ENCODE data around the gene TBCK.
A peak's percentile ranks its signal among the peaks of the same experiment; 100 is the strongest.

Gene TBCK

DNA sequence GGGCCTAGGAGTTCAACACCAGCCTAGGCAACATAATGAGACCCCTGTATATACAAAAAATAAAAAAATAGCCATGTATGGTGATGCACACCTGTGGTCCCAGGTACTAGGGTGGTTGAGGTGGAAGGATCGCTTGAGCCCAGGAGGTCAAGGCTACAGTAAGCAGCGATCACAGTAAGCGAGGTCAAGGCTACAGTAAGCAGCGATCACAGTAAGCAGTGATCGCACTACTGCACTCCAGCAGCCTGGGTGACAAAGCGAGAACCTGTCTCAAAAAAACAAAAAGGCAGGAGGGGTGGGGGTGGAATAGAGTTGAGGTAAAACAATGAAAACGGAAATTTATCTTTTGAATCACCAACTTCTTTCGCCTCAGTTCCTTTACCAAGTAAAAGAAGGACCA lies 29.4 kb downstream of the TBCK start:
- no peak for DNase-seq (ENCODE audit: low spot score)

DNA sequence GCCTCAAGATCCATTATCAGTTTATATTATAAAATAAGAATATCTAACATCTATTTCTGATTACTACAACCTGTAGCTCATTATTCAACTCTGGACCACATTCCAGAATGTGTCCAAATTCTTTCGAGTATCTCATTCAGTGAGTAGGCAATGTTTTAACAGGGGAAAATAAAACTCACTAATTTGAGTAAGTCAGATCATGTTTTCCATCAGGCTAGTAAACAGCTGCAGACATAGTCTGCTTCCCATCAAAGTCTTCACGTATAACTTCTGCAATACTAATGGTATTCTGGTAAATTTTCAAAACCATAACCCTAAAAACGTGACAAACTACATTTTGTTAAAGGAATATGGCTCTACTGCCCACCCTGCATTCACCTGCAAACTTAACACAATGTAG lies 31.8 kb downstream of the TBCK start:
- no peak for DNase-seq (ENCODE audit: low spot score)

DNA sequence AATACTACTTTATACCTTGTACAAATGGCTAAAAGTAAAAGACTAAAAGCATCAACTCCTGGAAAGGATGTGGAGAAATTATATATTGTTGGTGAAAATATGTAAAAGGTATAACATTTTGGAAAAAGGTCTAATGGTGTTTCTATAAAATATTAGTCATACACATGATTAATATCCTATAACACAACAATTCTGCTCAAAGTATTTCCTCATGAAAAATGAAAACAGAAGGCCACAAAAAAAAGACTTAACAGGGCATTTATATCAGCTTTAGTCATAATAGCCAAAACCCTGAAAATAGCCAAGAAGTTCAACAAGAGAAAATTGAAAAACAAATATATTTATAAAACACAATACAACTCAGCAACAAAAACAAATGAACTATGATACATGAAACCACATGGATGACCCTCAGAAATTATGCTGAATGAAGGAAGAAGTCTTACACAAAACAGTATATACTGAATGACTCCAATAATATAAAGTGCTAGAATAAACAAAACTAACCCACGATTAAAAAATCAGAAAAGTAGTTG lies 38.8 kb downstream of the TBCK start:
- DNase-seq (ENCODE audit: low spot score), result no peak

DNA sequence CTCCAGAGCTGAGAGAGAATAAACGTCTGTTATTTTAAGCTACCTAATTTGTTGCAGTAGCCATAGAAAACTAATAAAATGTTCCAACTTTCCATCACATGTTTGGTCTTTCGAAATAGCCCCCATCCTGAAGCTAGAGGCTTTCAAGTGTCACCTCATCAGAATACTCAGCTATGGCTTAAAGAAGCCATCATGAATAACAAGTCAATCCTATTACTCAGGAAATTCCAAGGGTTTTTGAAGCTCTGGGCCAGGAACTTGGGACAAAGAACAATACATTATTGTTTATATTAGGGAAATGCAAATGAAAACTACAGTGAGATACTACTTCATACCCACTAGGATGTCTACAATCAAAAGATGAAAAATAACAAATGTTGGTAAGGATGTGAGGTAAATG lies 42.2 kb downstream of the TBCK start:
- DNase-seq (ENCODE audit: low spot score), result no peak

DNA sequence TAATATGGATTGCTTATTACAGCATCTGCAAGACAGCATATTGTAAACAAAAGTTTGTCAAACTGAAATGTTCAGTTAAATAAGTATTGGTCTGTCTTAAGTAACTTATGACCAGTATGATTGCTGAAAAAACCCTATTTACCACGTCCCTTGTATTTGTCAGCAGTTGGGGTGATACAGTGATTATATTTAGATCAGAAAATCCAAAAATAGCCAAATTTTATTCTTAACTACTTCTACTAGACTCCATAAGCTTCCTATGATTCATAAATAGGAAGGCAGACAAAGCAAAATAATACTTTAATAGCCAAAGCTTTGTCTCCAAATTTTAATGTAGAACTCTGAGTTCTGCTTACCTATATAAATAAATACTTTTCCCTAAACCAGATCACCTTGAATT lies 45.3 kb downstream of the TBCK start:
- DNase-seq (ENCODE audit: low spot score), result no peak

DNA sequence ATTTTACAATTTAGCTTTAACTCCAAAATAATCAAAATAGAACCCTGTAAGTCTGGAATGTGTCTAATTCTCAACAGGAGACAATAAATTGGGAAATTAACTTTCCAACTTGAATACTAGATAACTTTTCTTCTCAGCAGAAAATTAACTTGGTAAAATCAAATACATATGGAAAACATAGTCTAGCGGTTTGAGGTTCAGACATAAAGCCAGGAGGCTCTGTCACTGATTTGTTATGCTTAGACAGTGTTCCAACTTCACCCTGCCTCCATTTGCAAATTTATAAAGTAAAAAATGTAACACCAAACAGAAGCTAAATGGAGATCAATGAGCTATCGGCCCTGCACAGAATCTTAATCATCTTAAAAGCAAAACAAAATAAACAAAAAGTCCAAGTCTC lies 46.3 kb downstream of the TBCK start:
- DNase-seq (ENCODE audit: low spot score), result no peak

DNA sequence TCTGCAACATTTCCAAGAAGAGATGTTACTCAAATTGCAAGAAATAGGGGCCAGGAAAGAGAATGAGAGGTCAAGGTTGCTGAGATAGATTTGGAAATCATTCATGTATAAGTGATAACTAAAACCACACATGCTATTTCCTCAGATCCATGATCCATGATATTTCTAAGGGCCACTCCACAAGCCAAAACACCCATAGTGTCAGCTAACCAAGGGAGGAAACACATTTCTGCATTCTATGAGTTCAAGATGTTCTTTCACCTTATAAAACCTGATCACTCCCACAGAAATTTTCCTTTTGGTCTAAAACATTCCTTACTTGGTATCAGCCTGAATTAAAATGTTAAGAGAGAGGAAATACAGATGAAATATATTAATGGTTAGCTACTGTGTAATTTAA lies 47.2 kb downstream of the TBCK start:
- DNase-seq (ENCODE audit: low spot score), result no peak

DNA sequence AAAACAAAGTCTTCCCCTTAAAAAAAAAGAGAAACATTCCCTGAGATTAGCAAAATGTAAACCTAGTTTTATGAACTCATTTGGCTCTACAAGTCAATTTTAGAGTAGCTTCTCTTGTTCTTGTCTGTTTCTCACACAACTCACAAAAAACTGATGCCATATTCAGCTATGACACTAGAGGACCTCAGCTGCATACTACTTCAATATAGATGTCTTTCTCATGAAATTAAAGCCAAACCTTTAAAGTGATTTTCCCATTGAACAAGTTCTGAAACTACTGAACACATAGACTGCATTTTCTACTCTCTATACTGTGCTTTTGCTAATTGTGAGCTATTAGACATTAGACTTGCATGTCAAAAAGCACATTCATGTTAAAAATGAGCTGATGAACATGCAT lies 49.8 kb downstream of the TBCK start:
- DNase-seq (ENCODE audit: low spot score), result peak; percentile 42

DNA sequence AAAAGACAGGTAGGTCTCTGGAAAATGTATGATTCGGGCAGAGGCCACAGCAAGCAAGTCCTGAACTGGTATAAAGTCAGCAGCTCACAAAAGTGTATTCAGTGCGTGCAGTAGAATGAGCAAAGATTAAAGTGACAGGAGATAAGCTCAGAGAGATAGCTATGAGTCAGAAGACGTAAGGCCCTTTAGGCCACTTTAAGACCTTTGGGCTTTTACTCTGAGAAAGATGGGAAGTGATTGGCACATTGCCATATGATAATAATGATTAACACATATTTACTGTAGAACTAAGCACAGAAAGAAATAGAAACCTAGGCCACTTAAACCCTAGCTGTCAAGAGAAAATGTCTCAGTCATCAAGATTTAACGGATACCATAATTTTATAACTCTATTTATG lies 51.7 kb downstream of the TBCK start:
- DNase-seq (ENCODE audit: low spot score), result no peak

DNA sequence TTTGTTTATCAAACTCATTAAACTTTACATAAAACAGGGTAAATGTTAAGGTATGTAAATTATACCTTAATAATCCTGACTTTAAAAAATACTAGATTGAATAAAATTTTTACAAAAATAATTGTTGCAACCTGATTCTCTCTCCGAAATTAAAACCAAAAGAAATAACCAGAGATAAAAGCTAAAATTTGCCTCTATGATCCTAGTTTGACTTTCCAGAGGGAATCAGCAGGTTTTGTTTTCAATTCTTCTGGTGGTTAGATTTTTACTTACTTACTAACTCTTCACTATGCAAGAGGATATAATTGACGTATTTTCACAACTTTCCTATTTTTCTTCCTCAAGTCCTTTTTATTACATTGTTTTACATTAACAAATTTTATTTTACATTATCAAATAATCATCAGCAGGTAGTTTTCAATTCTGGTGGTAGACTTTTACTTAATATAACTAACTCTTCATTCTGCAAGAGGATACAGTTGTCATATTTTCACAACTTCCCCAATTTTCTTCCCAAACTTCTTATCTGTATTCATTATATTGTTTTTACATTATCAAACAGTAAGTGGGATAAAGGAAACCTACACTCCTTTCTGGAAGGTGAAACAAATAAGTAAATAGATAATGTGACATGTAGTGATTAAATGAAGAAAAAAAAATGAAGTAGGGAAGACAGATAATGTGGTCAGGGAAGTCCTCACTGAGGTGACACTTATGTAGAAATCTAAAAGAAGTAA lies 52.2 kb downstream of the TBCK start:
- no peak for DNase-seq (ENCODE audit: low spot score)

DNA sequence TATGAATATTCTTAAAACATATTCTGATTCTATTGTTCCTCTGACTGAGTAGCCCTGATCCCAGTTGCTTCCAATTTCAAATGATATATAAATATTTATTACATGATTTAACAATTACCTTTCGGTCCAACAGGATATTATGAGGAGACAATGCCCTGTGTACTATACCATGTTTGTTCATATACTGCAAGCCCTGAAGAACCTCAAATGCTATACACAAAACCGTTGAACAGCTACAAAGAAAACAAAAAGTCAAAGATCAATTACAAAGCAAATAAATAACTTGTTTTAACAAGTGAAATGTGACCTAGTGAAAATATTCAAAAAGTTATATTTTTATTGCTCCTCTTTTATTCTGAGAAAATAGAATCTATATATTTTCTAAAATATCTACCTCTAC lies 54.0 kb downstream of the TBCK start:
- DNase-seq (ENCODE audit: low spot score), result no peak

DNA sequence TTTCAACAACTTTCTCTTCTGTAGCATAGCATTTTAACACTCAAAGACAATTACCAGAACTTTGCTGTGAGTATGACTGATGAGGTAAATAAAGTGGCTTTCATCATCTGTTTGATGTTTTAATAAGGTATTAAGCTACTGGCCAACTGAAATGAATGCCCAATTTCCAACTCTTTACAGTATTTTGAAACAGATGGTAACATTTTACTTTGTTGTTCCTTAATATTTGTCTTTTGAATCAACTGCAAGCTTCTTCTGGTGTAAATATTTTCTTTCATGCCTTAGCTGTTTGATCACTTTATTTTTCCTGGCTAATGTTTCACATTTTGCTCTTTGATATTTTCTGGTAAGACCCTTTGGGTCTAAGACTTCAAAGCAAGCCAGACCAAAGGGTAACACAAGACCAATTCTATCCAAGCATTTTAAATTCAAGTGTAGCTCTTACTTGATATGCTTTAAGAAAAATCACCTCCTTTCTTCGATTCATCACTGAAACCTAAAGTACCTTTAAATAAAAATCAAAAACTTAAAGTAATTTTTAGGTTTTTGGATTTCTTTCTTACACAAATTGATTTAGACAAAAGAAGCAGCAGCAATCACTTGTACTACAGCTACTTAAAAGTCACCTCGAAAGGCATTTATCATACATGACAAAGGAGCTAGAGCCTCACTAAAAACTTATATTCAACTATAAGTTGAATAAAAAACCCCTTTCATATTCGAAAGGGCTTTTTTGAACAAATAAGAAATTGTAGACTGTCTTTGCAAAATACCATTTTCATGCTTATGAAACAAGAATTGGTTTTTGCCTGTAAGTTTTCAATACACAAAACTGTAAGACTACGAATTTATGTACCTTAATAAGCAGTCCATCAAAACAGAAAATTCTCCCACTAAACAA lies 57.6 kb downstream of the TBCK start:
- DNase-seq (ENCODE audit: low spot score), result no peak

DNA sequence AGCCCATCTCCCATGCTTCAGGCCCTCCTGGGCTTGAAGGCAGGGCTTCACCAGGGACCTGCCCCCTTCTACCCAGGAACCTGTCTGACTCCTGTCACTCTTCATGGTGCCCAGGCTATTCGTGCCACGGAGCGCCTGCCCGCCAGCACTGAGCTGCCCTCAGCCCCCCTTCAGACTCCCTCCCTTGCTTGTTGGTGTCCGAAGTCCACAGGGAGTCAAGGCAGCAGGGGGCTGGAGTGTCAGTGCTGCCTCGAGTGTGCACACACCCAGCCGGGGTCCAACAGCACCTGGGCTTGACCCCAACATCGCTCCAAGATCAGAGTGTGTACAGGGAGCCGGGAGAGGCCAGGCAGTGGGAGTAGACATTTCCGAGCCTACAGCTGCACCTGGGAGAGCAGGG lies 59.8 kb downstream of the TBCK start:
- no peak for DNase-seq (ENCODE audit: low spot score)

DNA sequence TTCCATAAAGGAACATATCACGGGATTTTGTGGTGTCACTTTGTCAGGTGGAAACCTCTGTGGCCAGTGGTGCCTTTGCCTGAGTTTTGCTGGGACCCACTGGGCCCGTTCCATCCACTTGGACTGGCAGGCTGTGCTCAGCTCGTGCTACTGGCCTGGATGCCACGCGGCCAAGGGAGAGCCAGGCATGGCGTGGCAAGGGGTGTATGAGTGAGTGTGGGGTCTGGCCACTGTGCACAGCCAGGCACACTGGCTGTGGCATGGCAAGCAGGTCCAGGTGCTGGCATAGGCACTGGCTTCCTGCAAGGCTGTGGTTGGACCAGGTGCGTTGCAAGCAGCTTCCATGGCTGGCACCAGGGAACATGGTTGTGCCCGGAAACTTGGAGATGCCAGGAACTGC lies 60.8 kb downstream of the TBCK start:
- no peak for DNase-seq (ENCODE audit: low spot score)

DNA sequence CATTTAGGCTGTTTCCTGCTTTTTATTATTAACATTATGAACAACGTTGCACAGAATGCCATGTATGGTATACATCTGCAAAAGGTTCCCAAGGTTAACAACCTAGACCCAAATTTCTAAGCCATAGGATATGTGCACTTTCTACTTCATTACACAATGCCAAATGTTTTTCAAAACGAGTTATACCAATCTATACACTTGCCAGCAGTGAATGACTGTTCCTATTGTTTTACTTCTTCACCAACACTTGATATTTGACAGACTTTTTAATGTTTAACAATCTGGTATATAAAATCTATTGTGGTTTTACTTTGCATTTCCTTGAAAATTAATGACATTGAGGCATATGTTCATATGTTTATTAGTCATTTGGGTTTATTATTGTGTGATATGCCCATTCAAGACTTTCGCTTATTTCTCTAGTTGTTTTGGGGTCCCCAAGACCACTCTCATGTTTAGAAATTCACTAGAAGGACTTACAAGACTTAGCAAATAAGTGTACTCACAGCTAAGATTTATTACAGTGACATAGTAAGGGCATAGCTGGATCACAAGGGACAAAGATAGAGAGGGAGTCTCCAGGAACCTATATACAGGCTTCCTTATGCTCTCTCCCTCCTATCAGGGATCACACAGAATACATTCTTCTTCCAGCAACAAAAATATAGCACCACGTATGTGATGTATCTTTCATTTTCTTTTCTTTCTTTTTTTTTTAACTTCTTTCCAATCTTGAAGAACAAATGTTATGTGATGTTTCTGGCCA lies 62.5 kb downstream of the TBCK start:
- DNase-seq (ENCODE audit: low spot score), result no peak

DNA sequence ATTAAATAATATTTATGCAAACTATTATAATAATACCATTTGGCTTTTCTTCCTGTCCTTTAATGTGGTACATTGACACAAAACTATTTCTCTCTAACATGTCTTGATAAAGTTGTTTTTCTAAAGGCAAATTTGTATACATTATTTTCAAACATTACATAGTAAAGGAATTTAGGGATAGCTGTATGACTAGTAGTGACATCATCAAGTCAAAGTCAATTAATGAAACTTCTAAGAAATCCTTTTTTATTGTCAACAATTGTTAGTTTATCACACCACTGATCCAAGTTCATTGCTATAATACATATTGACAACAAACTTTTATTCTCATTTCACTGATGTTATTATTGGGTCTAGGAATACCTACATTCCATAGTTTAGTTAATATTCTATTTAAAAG lies 68.4 kb downstream of the TBCK start:
- no peak for DNase-seq (ENCODE audit: low spot score)

DNA sequence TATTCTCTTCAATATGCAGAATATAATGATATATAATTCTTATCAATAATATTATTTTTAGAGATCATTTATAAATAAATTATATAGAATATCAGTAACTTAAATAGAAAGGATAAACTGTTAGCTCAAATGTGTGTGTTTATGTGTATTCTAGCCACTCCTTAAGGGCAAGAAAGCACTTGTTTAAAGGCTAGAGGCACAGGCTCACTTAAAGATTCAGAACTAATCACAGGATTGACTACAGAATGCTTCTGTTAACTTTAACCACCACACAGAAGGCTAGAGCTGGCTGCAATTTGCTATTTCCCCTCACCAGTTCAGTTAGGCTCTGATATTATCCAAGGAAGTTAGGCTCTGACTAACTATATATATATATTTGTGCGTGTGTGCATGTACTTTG lies 69.6 kb downstream of the TBCK start:
- DNase-seq (ENCODE audit: low spot score), result no peak

DNA sequence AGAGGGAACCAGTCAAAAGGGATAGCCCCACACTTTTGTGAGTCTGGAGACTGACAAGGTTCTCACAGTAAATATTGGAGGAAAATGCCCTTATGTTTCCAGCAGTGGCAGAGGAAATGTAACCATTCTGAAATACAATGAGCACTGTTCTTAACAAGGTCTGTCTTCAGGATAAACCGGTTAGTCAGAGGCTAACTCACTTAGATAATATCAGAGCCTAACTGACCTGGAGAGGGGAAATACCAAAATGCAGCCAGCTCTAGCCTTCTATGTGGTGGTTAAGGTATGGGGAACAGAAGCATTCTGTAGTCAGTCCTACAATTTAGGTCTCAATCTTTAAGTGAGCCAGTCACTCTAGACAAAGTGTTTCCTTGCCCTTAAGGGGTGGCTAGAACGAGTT lies 70.8 kb downstream of the TBCK start:
- no peak for DNase-seq (ENCODE audit: low spot score)

DNA sequence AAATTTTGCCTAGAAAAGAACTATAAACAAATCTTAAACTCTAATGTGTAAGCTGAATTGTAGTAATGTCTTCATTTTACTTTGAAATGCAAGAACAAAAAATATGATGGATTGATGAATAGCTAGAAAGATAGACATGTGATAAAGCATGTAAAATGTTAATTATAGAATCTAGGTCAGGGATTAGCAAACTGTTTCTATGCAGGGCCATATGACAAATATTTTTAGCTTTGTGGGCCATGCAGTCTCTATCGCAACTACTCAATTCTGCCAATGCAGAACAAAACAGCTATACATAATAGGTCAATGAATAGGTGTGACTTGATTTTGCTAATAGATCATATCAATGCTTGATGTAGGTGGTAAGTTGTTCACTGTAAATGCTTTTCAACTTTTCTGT lies 75.3 kb downstream of the TBCK start:
- no peak for DNase-seq (ENCODE audit: low spot score)

DNA sequence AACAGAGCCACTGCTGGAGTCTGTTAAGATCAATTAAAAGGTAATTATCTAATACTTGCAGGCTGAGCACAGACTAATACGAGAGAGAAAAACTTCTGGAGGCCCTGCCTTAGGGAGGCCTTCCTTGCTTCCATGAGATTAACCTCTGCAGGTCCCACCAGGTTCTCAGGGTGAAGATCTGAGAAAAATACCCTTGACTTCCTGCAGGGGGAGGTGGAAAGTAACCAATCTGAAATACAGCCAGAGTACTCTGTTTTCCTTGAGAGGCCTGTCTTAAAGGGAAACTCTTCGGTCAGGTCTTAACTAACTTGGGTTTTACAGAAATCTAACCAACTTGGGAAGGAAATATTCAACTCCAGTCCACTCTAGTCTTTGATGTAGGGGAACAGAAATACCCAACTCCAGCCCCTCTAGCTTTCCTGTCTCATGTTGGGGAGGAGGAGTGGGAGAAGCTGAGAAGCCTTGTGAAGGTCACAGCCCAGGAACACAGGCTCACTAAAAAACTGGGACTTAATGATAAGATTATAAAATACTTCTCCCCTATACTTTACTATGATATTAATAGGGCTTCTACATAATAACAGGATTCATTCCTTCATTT lies 77.1 kb downstream of the TBCK start:
- peak; percentile 42 for DNase-seq (ENCODE audit: low spot score)

DNA sequence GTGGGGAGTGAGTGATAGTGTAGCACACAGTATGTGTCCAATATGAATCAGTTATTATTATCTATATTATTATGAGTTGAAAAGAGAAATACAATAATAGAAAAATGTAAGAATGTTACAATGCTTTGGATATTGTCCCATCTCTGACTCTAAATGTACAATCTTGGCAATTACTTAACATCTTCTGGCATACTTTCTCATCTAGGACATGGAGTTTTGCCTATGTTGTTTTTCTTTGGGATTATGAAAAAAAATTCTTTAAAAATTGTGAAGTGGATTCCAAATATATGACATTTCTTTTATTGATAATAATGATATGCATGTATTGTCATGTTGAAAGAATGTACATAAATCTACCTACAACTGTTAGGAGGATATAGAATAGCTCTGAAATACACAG lies 84.1 kb downstream of the TBCK start:
- no peak for DNase-seq (ENCODE audit: low spot score)

DNA sequence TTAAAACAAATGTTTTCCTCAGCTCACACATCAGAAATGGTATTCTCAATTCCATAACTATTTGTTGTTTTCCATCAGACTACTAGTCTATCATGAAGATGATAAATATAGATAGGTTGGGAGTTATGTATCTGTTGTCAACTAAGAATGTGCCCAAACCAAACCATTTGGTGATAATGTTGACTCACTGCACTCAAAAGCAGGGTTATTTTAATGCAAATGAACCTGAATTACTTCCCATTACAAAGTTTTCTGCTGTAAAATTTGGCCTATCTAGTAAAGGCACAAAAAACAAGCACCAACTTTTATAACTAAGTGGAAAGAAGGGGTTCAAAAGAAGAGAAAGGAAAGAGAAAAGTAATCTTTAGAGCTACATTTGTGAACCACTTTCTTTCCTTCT lies 93.5 kb downstream of the TBCK start:
- no peak for DNase-seq (ENCODE audit: low spot score)

Measured in cerebellar cortex (tissue), 1 donor.